ENCODE results near the gene PRELID2.
"Not testable (repeated sequence)": the region's sequence is repeated elsewhere in the genome, so short reads cannot be mapped to it uniquely, and the experiment has no call there.

PRELID2 gene

DNA sequence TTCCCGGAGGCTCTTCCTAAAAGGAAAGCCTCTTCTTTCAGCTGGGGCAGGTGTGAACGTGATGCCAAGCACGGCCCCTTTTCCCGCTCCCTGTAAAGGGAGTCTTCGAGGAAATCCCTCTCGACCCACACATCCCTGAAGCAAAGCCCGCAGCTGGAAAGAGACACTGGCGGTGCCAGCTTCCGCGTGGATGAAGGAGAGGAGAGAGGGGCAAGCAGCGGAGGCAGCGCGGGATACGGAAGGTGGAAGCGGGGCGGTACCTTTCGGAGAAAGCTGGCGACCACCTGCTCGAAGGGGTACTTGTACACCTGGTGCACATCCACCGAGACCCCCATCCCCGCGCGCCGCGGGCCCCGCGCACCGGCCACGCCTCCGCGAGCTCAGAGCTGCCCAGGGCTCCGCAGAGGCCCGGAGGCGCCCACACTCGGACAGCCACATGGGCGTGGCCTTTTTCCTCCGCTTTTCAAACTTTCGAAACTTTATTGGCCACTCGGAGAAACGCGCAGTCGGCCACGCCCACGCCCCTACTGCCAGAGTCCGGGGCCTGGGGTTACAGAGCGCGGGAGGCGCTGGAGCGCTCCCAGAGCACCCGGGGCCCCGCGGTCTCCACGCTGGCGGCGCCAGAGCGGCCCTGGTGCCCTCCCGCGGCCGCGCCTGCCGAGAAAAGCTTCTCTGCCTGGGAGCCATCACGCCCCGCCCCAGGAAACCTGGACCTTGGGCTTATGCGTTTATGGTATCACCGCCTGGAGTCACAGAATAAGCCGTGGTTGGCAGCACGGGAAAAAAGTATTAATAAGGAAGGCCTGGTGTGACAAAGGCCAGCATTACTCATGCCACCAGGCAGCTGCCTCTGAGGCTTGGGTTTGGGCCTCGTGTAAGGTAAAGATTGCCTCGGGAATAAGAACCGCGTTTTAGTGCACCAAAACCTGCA is at the start of gene PRELID2:
TSS of gene PRELID2 (minus strand) at position 426 of the 931 bp plus-strand sequence. CDS start at position 335, 91 bp downstream.
- peaks cover 35% of the 10 kb centered on the region for H3K27me3 ChIP-seq (ENCODE audit: insufficient read depth, low read length)
- peak within 1 kb of the TSS; percentile 83 for H3K4me3 ChIP-seq (ENCODE audit: low read length)
- H3K9ac ChIP-seq (ENCODE audit: low read depth, low read length), result peak within 1 kb of the TSS; percentile 72; the same call in 1 of the 2 replicates
- no peaks in the 10 kb centered on the region for H3K4me1 ChIP-seq (ENCODE audit: insufficient read depth, low read length)
- no peaks in the 10 kb centered on the region for H3K36me3 ChIP-seq (ENCODE audit: insufficient read depth, low read depth, low read length)
- H3K9me3 ChIP-seq (ENCODE audit: insufficient read depth, low read depth, low read length), result no peaks in the 10 kb centered on the region
- no peak within 1 kb of the TSS for H3K27ac ChIP-seq (ENCODE audit: low read length)

DNA sequence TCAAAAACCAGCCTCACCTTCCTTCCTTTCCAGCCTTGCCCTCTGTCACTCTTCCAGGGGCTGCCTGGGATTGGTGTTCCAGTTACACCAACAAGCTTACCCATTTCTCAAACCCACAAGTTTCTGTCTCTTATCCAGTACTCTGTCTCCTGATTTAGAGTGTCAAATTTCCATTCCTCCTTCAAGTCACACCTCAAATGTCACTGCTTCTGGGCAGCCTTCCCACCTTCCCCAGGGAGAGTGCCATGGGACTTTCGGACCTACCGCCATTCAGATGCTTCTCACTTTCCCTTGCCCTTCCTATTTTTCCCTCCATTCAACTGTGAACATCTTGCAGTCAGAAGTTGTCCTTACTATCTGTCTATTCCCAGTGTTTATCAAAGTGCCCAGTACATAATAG is 39.6 kb upstream of the PRELID2 start:
- Histone ChIP-seq H3K27me3 (ENCODE audit: insufficient read depth, low read length) (no peaks in the 10 kb centered on the region), H3K9ac (ENCODE audit: low read depth, low read length) (no peak overlapping the region), H3K4me1 (ENCODE audit: insufficient read depth, low read length) (no peaks in the 10 kb centered on the region), H3K9me3 (ENCODE audit: insufficient read depth, low read depth, low read length) (no peaks in the 10 kb centered on the region), H3K27ac (ENCODE audit: low read length) (no peak overlapping the region), H3K4me3 (ENCODE audit: low read length) (no peak overlapping the region), H3K36me3 (ENCODE audit: insufficient read depth, low read depth, low read length) (no peaks in the 10 kb centered on the region)

DNA sequence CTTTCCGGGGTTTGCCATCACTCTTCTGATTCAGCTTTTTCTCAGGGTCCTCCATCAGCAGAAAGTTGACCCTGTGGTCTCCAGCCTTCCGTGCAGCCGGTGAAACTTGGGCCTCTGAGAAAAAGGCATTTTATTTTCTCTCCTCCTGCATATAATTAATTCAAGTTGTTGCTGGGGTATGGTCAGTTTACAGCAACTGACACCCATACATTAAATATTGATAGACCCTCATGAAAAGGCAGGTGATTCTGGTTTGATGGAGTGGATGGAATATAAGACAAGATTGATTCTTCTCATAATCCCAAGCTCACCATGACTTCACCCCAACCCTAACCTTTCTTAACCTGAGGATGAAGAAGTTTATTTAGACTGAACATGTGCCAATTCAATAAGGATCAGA is 37.8 kb upstream of the PRELID2 start, which contains the start of gene GRXCR2:
TSS of gene GRXCR2 (minus strand) at position 101 of the 400 bp plus-strand sequence. CDS start at position 55, 46 bp downstream.
- Histone ChIP-seq H3K9ac (ENCODE audit: low read depth, low read length) (no peak within 1 kb of the TSS), H3K4me3 (ENCODE audit: low read length) (no peak within 1 kb of the TSS), H3K36me3 (ENCODE audit: insufficient read depth, low read depth, low read length) (no peaks in the 10 kb centered on the region), H3K27me3 (ENCODE audit: insufficient read depth, low read length) (no peaks in the 10 kb centered on the region), H3K27ac (ENCODE audit: low read length) (no peak within 1 kb of the TSS), H3K4me1 (ENCODE audit: insufficient read depth, low read length) (no peaks in the 10 kb centered on the region), H3K9me3 (ENCODE audit: insufficient read depth, low read depth, low read length) (no peaks in the 10 kb centered on the region)

DNA sequence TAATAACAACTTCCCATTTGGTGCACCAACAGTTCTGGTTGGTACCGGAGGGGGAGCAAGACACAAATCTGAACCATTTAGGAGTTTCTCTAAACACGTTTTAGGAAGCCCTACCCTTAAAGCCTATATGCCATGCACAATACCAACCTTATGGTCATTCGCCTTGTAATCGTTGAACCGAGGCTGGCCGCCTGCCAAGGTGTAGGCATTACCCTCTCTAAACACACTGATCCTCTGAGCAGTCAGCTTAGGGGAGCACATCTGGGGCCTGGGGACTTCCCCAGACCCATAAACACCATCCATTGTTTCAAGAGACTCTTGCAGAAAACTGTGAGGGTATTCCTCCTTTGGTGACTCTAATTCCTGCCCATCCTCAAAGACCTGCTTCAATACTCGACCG is 37.3 kb upstream of the PRELID2 start:
- Histone ChIP-seq H3K27ac (ENCODE audit: low read length) (no peak overlapping the region), H3K4me1 (ENCODE audit: insufficient read depth, low read length) (no peaks in the 10 kb centered on the region), H3K36me3 (ENCODE audit: insufficient read depth, low read depth, low read length) (no peaks in the 10 kb centered on the region), H3K9ac (ENCODE audit: low read depth, low read length) (no peak overlapping the region), H3K9me3 (ENCODE audit: insufficient read depth, low read depth, low read length) (no peaks in the 10 kb centered on the region), H3K27me3 (ENCODE audit: insufficient read depth, low read length) (no peaks in the 10 kb centered on the region), H3K4me3 (ENCODE audit: low read length) (no peak overlapping the region)

DNA sequence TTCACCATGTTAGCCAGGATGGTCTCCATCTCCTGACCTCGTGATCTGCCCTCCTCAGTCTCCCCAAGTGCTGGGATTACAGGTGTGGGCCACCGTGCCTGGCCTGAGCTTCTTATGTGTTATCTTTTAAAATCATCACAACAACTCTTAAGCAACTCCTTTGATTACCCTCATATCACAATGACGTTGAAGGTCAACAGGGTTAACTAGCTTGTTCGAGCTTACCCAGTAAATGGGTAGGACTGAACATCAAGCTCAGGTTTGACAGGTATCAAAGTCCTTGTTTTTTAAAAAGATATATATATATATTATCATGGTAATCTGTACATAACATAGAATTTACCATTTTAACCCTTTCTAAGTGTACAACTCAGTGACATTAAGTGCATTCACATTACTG is 34.6 kb upstream of the PRELID2 start:
- Histone ChIP-seq H3K9me3 (ENCODE audit: insufficient read depth, low read depth, low read length) (no peaks in the 10 kb centered on the region), H3K27ac (ENCODE audit: low read length) (no peak overlapping the region), H3K36me3 (ENCODE audit: insufficient read depth, low read depth, low read length) (no peaks in the 10 kb centered on the region), H3K4me1 (ENCODE audit: insufficient read depth, low read length) (no peaks in the 10 kb centered on the region), H3K4me3 (ENCODE audit: low read length) (no peak overlapping the region), H3K9ac (ENCODE audit: low read depth, low read length) (no peak overlapping the region), H3K27me3 (ENCODE audit: insufficient read depth, low read length) (no peaks in the 10 kb centered on the region)

DNA sequence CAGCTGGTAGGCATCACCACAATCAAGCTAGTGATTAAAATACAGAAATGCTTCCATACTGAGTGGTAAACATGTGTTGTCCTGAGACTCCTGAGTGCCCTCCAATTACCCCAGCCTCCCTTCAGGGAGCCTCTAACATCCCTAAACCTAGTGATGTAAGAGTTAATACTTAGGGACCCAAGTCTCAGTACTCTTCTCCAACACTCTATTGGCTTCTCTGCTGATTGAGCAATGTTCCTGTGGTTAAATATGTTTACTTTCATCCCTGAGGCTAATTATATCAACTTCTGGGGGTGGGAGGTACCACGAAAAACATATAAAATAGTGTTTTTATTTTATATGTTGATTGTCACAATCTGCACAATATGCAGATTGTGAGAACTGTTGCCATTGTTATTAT is 32.7 kb upstream of the PRELID2 start:
- Histone ChIP-seq H3K27ac (ENCODE audit: low read length) (no peak overlapping the region), H3K4me1 (ENCODE audit: insufficient read depth, low read length) (no peaks in the 10 kb centered on the region), H3K27me3 (ENCODE audit: insufficient read depth, low read length) (no peaks in the 10 kb centered on the region), H3K36me3 (ENCODE audit: insufficient read depth, low read depth, low read length) (no peaks in the 10 kb centered on the region), H3K9me3 (ENCODE audit: insufficient read depth, low read depth, low read length) (no peaks in the 10 kb centered on the region), H3K9ac (ENCODE audit: low read depth, low read length) (no peak overlapping the region), H3K4me3 (ENCODE audit: low read length) (no peak overlapping the region)

DNA sequence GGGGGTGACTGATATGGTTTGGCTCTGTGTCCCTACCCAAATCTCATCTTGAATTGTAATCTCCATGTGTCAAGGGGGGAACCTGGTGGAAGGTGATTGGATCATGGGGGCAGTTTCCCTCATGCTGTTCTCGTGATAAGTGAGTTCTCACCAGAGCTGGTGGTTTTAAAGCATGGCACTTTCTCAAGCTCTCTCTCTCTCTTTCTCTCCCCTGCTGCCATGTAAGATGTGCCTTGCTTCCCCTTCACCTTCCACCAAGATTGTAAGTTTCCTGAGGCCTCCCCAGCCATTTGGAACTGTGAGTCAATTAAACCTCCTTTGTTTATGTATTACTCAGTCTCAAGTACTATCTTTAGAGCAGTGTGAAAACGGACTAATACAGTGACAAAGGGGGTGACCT is 29.3 kb upstream of the PRELID2 start:
- not testable (repeated sequence) for H3K9ac ChIP-seq (ENCODE audit: low read depth, low read length); H3K27ac ChIP-seq (ENCODE audit: low read length); H3K4me1 ChIP-seq (ENCODE audit: insufficient read depth, low read length); H3K36me3 ChIP-seq (ENCODE audit: insufficient read depth, low read depth, low read length); H3K9me3 ChIP-seq (ENCODE audit: insufficient read depth, low read depth, low read length); H3K27me3 ChIP-seq (ENCODE audit: insufficient read depth, low read length); H3K4me3 ChIP-seq (ENCODE audit: low read length)

DNA sequence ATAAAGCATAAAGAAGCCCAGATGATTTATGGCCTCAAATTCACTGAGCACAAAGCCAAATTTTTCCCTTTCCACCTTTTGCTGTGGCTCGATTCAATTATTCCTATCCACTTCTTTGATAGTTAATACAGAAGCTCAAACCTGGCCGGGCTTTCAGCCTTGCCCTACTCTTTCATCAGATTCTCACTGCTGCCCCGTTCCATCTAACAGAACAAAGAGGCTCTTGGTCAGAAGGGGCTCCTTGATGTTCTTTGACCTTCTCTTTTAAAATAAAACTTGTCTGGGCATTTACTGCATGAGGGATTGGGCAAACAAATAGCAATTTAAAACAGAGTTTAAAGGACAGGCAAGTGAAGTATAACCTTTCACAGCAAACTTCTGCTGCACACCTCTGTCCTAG is 27.9 kb upstream of the PRELID2 start:
- no peaks in the 10 kb centered on the region for H3K36me3 ChIP-seq (ENCODE audit: insufficient read depth, low read depth, low read length)
- H3K27me3 ChIP-seq (ENCODE audit: insufficient read depth, low read length), result no peaks in the 10 kb centered on the region
- H3K9ac ChIP-seq (ENCODE audit: low read depth, low read length), result no peak overlapping the region
- no peaks in the 10 kb centered on the region for H3K9me3 ChIP-seq (ENCODE audit: insufficient read depth, low read depth, low read length)
- no peak overlapping the region for H3K27ac ChIP-seq (ENCODE audit: low read length)
- H3K4me3 ChIP-seq (ENCODE audit: low read length), result no peak overlapping the region
- H3K4me1 ChIP-seq (ENCODE audit: insufficient read depth, low read length), result no peaks in the 10 kb centered on the region

DNA sequence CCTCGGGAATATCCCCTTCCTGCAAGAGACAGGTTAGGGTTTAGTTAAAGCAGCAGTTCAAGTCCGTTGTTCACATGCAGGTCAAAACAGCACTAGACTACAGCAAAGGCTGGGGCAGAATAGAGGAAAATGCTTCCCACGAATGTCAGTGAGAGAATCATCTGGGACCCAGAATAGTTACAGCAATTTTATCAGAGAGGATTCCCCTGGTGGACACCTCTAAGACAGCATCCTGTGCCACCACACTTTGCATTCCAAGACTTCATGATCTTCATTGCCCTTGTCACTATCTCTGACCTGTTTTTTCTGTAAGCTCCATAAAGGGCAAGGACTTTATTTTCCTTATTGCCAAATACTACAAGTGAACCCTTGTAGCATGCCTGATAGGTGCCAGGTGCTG is 24.8 kb upstream of the PRELID2 start:
- H3K9me3 ChIP-seq (ENCODE audit: insufficient read depth, low read depth, low read length), result no peaks in the 10 kb centered on the region

DNA sequence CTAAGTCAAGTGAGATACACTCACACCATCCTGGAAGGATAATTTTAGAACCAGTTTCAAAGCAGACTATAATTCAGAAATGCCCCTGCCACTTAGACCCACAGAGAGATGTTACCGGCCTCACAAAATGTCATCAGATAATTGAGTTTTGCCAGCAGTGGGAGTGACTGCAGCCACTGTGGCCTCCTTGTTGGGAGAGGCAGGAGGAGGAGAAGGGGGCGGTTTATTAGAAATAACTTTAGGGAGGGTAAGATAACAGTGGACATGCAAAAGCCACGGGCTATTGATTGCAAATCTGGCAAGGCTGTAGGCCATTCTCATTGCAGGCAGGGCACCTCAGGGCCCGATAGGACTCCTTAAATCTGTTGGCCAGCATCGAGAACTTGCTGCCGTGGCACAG is 24.3 kb upstream of the PRELID2 start:
- no peak overlapping the region for H3K4me3 ChIP-seq (ENCODE audit: low read length)
- no peaks in the 10 kb centered on the region for H3K27me3 ChIP-seq (ENCODE audit: insufficient read depth, low read length)
- H3K4me1 ChIP-seq (ENCODE audit: insufficient read depth, low read length), result peaks cover 10% of the 10 kb centered on the region; the same call in 1 of the 2 replicates
- no peaks in the 10 kb centered on the region for H3K36me3 ChIP-seq (ENCODE audit: insufficient read depth, low read depth, low read length)
- no peak overlapping the region for H3K27ac ChIP-seq (ENCODE audit: low read length)
- H3K9ac ChIP-seq (ENCODE audit: low read depth, low read length), result no peak overlapping the region
- H3K9me3 ChIP-seq (ENCODE audit: insufficient read depth, low read depth, low read length), result no peaks in the 10 kb centered on the region

More for the DNA sequence above, 24.8 kb upstream of the PRELID2 start:
- H3K9ac ChIP-seq (ENCODE audit: low read depth, low read length), result no peak overlapping the region
- no peak overlapping the region for H3K27ac ChIP-seq (ENCODE audit: low read length)
- H3K36me3 ChIP-seq (ENCODE audit: insufficient read depth, low read depth, low read length), result no peaks in the 10 kb centered on the region
- no peak overlapping the region for H3K4me3 ChIP-seq (ENCODE audit: low read length)
- H3K4me1 ChIP-seq (ENCODE audit: insufficient read depth, low read length), result peaks cover 8% of the 10 kb centered on the region; the same call in 1 of the 2 replicates
- no peaks in the 10 kb centered on the region for H3K27me3 ChIP-seq (ENCODE audit: insufficient read depth, low read length)

DNA sequence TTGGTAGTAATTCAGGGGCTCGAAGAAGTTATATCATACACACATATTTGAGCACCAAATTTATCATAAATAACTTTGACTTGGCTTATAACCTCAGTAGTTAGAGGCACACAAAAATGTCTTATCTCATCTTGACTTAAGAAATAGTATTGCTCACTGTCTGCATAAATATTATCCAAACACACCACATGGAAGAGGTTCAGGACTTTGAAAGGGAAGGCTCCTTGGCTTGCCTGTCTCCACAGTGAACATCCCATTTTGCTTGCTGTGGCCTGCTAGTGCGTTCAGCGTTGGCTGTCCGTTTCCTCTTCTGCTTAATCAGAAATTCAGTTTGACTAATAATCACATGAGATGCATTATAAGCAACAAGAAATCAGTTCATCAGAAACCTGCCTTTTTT is 23.8 kb upstream of the PRELID2 start:
- no peaks in the 10 kb centered on the region for H3K9me3 ChIP-seq (ENCODE audit: insufficient read depth, low read depth, low read length)
- H3K27ac ChIP-seq (ENCODE audit: low read length), result no peak overlapping the region
- no peak overlapping the region for H3K4me3 ChIP-seq (ENCODE audit: low read length)
- no peak overlapping the region for H3K9ac ChIP-seq (ENCODE audit: low read depth, low read length)
- no peaks in the 10 kb centered on the region for H3K27me3 ChIP-seq (ENCODE audit: insufficient read depth, low read length)
- peaks cover 10% of the 10 kb centered on the region; the same call in 1 of the 2 replicates for H3K4me1 ChIP-seq (ENCODE audit: insufficient read depth, low read length)
- no peaks in the 10 kb centered on the region for H3K36me3 ChIP-seq (ENCODE audit: insufficient read depth, low read depth, low read length)

DNA sequence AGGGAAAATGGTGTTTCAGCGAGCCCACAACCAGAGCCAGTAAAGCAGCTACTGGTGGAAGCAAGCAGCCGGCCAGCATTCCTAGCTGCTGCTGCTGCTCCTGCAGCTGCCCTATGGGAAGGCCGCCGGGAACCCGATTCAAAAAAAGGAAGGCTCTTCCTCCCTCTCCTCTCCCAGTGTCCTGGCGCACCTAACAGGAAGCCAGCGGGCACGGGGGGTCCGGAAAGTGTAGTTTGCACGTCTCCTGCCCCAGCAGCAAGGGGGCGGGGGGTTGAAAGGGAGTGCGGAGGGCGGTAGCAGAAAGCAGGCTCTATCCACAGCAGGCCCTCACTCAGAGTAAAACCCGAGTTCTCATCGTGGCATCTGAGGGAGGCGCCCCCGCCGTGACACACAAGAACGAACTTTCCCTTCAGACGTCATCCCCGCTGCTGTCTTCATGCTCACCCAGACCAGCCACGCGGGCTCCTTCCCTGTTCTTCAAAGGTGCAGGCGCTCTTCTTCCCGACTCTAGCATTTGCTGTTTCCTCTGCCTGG is 21.2 kb upstream of the PRELID2 start:
- H3K27ac ChIP-seq (ENCODE audit: low read length), result no peak overlapping the region
- H3K9me3 ChIP-seq (ENCODE audit: insufficient read depth, low read depth, low read length), result no peaks in the 10 kb centered on the region
- H3K27me3 ChIP-seq (ENCODE audit: insufficient read depth, low read length), result no peaks in the 10 kb centered on the region
- H3K36me3 ChIP-seq (ENCODE audit: insufficient read depth, low read depth, low read length), result no peaks in the 10 kb centered on the region
- H3K4me1 ChIP-seq (ENCODE audit: insufficient read depth, low read length), result peaks cover 10% of the 10 kb centered on the region; the same call in 1 of the 2 replicates
- peak overlapping the region; percentile 67 for H3K4me3 ChIP-seq (ENCODE audit: low read length)
- peak overlapping the region; percentile 67; the same call in 1 of the 2 replicates for H3K9ac ChIP-seq (ENCODE audit: low read depth, low read length)
